SK-N-SH (cell line): ENCODE measurements around the gene RPS6KA2.

ENCODE experiments used
- MXI1 ChIP-seq: IDR thresholded peaks from 2 replicates; pipeline ENCODE4 v1.6.1; 2012; ENCODE audit warnings: mild to moderate bottlenecking, low read depth, low read length, improper control_type of control experiment
- RXRA ChIP-seq: IDR thresholded peaks from 2 replicates; pipeline ENCODE4 v1.4.0; 2012; ENCODE audit warnings: low read depth, mild to moderate bottlenecking, borderline replicate concordance
- TF ChIP-seq, protein P1 (sequence below): fragments of 200-600 bp; sonication (generic); IDR thresholded peaks from 2 replicates; pipeline ENCODE4 v1.6.1; 2017; ENCODE audit warnings: antibody characterized with exemption, mild to moderate bottlenecking, moderate library complexity

DNA sequence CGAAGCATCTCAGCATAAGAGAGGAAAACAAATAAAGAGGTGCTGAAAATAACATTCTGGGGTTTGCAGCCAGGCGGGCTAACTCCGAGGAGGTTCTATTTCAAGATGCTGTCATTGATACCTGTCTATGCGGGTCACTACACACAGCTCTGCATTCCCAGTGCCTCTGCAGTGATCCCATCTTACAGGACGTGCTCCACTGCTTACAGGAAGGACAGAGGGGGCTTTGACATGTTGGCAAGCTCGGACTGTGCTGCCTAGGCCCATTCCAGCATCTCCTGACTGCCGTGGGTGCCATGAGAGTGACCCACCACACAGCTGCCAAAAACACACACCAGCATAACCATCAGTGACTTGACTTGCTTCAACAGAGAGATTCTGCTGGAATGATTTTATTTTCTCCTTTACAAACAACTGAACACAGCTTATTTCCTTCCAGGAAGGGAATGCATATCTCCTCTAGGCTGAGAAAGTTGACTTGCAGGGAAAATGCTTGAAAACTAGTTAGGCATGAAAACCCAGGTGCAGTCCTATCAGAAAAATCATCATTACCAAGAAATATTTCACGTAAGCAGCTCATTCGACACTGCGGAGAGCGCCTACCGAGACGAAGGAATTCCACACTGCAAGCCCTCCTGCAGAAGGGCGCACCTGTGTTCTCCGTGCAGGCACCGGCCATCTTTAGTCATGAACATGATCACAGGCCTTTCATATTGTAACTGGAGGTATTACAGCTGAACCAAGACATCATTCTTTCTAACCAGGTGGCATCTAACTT, 103.1 kb downstream of the RPS6KA2 start:
- TF ChIP-seq, protein P1, sequence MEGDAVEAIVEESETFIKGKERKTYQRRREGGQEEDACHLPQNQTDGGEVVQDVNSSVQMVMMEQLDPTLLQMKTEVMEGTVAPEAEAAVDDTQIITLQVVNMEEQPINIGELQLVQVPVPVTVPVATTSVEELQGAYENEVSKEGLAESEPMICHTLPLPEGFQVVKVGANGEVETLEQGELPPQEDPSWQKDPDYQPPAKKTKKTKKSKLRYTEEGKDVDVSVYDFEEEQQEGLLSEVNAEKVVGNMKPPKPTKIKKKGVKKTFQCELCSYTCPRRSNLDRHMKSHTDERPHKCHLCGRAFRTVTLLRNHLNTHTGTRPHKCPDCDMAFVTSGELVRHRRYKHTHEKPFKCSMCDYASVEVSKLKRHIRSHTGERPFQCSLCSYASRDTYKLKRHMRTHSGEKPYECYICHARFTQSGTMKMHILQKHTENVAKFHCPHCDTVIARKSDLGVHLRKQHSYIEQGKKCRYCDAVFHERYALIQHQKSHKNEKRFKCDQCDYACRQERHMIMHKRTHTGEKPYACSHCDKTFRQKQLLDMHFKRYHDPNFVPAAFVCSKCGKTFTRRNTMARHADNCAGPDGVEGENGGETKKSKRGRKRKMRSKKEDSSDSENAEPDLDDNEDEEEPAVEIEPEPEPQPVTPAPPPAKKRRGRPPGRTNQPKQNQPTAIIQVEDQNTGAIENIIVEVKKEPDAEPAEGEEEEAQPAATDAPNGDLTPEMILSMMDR = no peak
- TF ChIP-seq RXRA = no peak
- TF ChIP-seq MXI1 = no peak
